GM12878 (cell line): ENCODE results near the gene AP3S1. TPM values are rescaled to one million over a fixed set of nuclear protein-coding genes. Genes with fewer than 3 reads are reported as not detected.

Experiments
- ATAC-seq: fragments of 200-7000 bp; cut with Tn5 transposase; 3 replicates; pipeline ENCODE4 v1.9.1; 2020; ENCODE audit warnings: mild to moderate bottlenecking, moderate library complexity
- BruUV-seq: library from RNA; stranded (reverse); fragments of 400-500 nt; replicated peaks from 2 replicates; lab custom pipeline; 2021; lab: Mats Ljungman, UMichigan
- CTCF ChIA-PET: fragments of 300-600 bp; sonication (Branson Sonifier 250); formaldehyde crosslinking; extraction: SDS; loops from one replicate; lab custom pipeline; 2021; ENCODE audit warnings: inconsistent platforms; lab: Yijun Ruan, JAX
- POLR2A ChIA-PET: fragments of 350-600 bp; formaldehyde crosslinking; extraction: SDS; loops from one replicate; lab custom pipeline; 2021; ENCODE audit warnings: inconsistent platforms; lab: Charles Lee
- RAD21 ChIA-PET: fragments of 300-600 bp; sonication (Branson Sonifier 250); formaldehyde crosslinking; loops from one replicate; lab custom pipeline; 2023; ENCODE audit warnings: antibody characterized with exemption; ENCODE audit not compliant: unreplicated experiment; lab: Charles Lee
- SMC1A ChIA-PET: fragments of 300-600 bp; sonication (Branson Sonifier 250); formaldehyde crosslinking; loops from one replicate; lab custom pipeline; 2023; ENCODE audit not compliant: unreplicated experiment, uncharacterized antibody; lab: Charles Lee
- DNase-seq: peaks from one replicate; pipeline ENCODE4 v3.0.0-alpha.2; 2011; ENCODE audit warnings: low read depth, low spot score
- FAIRE-seq: peaks from 3 replicates; lab custom pipeline; 2011; peaks lifted over from hg19 to GRCh38; lab: Jason Lieb, UNC
- H2AFZ ChIP-seq: 2 replicates; pipeline ENCODE4 v1.6.0; 2011; ENCODE audit warnings: low read depth, low read length, control low read depth; ENCODE audit not compliant: control insufficient read depth
- H3K27ac ChIP-seq: 2 replicates; pipeline ENCODE4 v1.5.1; 2011; ENCODE audit warnings: control low read depth; ENCODE audit not compliant: control insufficient read depth, insufficient read depth
- H3K27me3 ChIP-seq, 2 experiments: replicated peaks in 1 of 2; 2 replicates each; pipeline versions ENCODE4 v1.6.0 to v1.6.1; 2011; ENCODE audit warnings: low read length in 1 of 2; ENCODE audit not compliant: control insufficient read depth in 2 of 2, insufficient read depth in 2 of 2
- H3K36me3 ChIP-seq, 2 experiments: 2 replicates each; pipeline ENCODE4 v1.5.1; 2011; ENCODE audit warnings: low read length in 1 of 2; ENCODE audit not compliant: control insufficient read depth in 2 of 2, insufficient read depth in 2 of 2
- H3K4me1 ChIP-seq: 2 replicates; pipeline ENCODE4 v1.6.1; 2011; ENCODE audit warnings: mild to moderate bottlenecking, low read length, moderate library complexity, mixed read lengths; ENCODE audit not compliant: control insufficient read depth, insufficient read depth
- H3K4me2 ChIP-seq: 2 replicates; pipeline ENCODE4 v1.6.0; 2011; ENCODE audit warnings: control low read depth; ENCODE audit not compliant: control insufficient read depth, insufficient read depth
- H3K4me3 ChIP-seq: fragments of 200-600 bp; sonication (generic); 2 replicates; pipeline ENCODE4 v1.5.1; 2016
- H3K79me2 ChIP-seq: 2 replicates; pipeline ENCODE4 v1.6.0; 2011; ENCODE audit warnings: low read length; ENCODE audit not compliant: control insufficient read depth, insufficient read depth
- H3K9ac ChIP-seq: 2 replicates; pipeline ENCODE4 v1.8.0; 2011; ENCODE audit warnings: low read length, control low read depth, mixed read lengths; ENCODE audit not compliant: control insufficient read depth, insufficient read depth
- H3K9me3 ChIP-seq: replicated peaks from 3 replicates; pipeline ENCODE4 v1.5.1; 2011; ENCODE audit warnings: mild to moderate bottlenecking, low read length; ENCODE audit not compliant: control insufficient read depth, insufficient read depth
- H4K20me1 ChIP-seq: 2 replicates; pipeline ENCODE4 v1.6.0; 2011; ENCODE audit not compliant: control insufficient read depth, insufficient read depth
- BHLHE40 ChIP-seq, 2 experiments: fragments of 450-650 bp in 1 of 2; IDR thresholded peaks; 2 replicates each; pipeline ENCODE4 v1.6.1; 2011 to 2017; ENCODE audit warnings: low read depth in 2 of 2, borderline replicate concordance in 1 of 2, improper control_type of control experiment in 1 of 2, low read length in 1 of 2, mild to moderate bottlenecking in 1 of 2
- BMI1 ChIP-seq: fragments of 450-650 bp; IDR thresholded peaks from 2 replicates; pipeline ENCODE4 v1.6.1; 2016; ENCODE audit warnings: mild to moderate bottlenecking, moderate library complexity, borderline replicate concordance
- HDAC2 ChIP-seq: fragments of 200-600 bp; sonication (generic); IDR thresholded peaks from 2 replicates; pipeline ENCODE4 v1.6.1; 2017
- KDM1A ChIP-seq: fragments of 200-600 bp; sonication (generic); IDR thresholded peaks from 2 replicates; pipeline ENCODE4 v1.6.1; 2016; ENCODE audit warnings: borderline replicate concordance
- MEF2A ChIP-seq: IDR thresholded peaks from 2 replicates; pipeline ENCODE4 v1.6.1; 2011; ENCODE audit warnings: low read depth, mild to moderate bottlenecking, low read length, moderate library complexity; ENCODE audit not compliant: insufficient read depth
- MTA3 ChIP-seq: IDR thresholded peaks from 2 replicates; pipeline ENCODE4 v1.6.1; 2012; ENCODE audit warnings: low read length, inconsistent platforms, borderline replicate concordance
- POLR2A ChIP-seq: IDR thresholded peaks from 2 replicates; pipeline ENCODE4 v1.6.1; 2011; ENCODE audit warnings: low read depth, mild to moderate bottlenecking, low read length
- RFX5 ChIP-seq: IDR thresholded peaks from 2 replicates; pipeline ENCODE4 v1.6.1; 2011; ENCODE audit warnings: low read depth, low read length, improper control_type of control experiment
- SUZ12 ChIP-seq: fragments of 200-600 bp; sonication (generic); IDR thresholded peaks from one replicate; pipeline ENCODE4 v1.6.1; 2018; ENCODE audit warnings: antibody characterized with exemption, mild to moderate bottlenecking; ENCODE audit not compliant: unreplicated experiment
- WGBS: methylation state at CpG from one replicate; pipeline ENCODE4 v1.1.6; 2016; ENCODE audit warnings: low lambda C conversion rate; ENCODE audit not compliant: insufficient replicate concordance, insufficient coverage; ENCODE audit errors: missing lambda C conversion rate; 5-methylcytosine and 5-hydroxymethylcytosine counted together
- in situ Hi-C: fragments of 300-500 bp; cut with MboI; formaldehyde crosslinking; loops from 9 replicates; pipeline ENCODE4 v1.14.3; 2018; ENCODE audit warnings: mixed read lengths
- intact Hi-C: fragments of 100-400 bp; cut with micrococcal nuclease; formaldehyde crosslinking; loops from one replicate; pipeline ENCODE4 v1.14.2; 2022; ENCODE audit not compliant: unreplicated experiment
- polyA plus RNA-seq, 11 experiments: library from polyadenylated mRNA; depleted of rRNA in 4 of 11; unstranded in 6 of 11; stranded (reverse) in 5 of 11; fragments of >200 nt; fragmentation: Nextera tagmentation in 4 of 11; fragmentation: Illumina TruSeq in 1 of 11; extraction: Ambion mirVana in 4 of 11; extraction: Trizol in 1 of 11; gene quantifications; 1 replicate in 1 of 11; 2 replicates in 10 of 11; pipeline versions ENCODE4 v1.2.1 to v1.2.3, GENCODE V29; 2011 to 2016; ENCODE audit warnings: inconsistent platforms in 2 of 11, missing spikeins in 2 of 11, low read depth in 1 of 11
- total RNA-seq, 4 experiments: library from RNA; depleted of rRNA in 3 of 4; stranded (reverse); fragments of >200 nt in 3 of 4; fragmentation: Illumina TruSeq in 1 of 4; extraction: Trizol in 1 of 4; gene quantifications; 2 replicates each; pipeline versions ENCODE4 v1.2.1 to v1.2.3, GENCODE V29; 2013 to 2021
- TF ChIP-seq, protein P1 (sequence below): fragments of 450-650 bp; formaldehyde crosslinking; IDR thresholded peaks from 2 replicates; pipeline ENCODE4 v1.4.0; 2020; ENCODE audit warnings: mild to moderate bottlenecking, moderate library complexity

AP3S1 gene
- total and polyA plus RNA-seq, 10 of the 15 experiments (the other 5 are each of a cell fraction or from before 2014, with no cell fraction given) = 36.4 to 137 (median 67.5) TPM

DNA sequence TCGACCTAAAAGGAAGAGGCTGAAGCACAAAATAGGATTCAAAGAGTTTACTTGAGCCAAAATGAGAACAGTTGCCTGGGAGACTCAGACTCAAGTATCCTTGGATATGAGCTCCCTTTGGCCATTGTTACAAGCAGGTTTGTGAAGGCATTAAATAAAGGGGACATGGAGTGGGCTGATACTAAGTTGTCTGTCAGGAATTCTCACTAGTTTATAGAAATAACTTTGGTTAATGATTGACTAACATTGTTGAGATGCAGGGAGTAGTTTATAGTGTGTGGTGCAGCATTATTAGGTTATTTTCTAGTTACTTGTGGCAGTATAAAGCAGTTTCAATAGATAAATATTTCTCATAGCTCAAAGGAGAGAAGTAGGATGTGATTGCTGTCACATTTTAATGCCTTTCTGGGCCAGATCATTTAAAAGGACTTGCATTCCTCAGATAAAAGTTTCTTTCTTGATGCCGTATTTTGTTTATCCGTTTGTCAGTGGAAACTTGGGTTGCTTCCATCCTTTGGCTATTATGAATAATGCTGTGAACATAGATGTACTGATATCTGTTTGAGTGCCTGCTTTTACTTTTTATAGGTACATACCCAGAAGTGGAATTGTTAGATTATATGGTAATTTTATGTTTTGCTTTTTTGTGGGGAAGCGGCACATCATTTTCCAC is 9.1 kb downstream of the AP3S1 start (continued):
- TF ChIP-seq RFX5 (no peak), MTA3 (no peak)

DNA sequence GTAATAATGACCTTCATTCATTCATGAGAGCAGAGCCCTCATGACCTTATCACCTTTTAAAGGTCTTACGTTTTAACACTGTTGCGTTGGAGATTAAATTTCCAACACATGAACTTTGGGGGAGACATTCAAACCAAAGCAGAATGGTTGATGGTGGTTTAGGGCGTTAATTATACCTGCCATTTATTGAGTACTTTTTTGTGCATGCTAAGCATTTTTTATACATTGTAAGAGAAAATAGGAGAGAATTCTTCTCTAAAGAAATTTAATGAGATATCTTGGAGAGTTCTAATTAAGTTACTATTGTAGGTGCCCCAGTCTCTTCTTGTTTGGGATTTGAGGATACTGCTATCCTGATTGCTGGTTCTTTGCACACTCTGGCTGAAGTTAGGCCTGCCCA is 12.4 kb downstream of the AP3S1 start:
- intact Hi-C loops = no loop called here
- ATAC-seq (no peak), FAIRE-seq (no peak), DNase-seq (no peak)
- TF ChIP-seq POLR2A (no peak), SUZ12 (no peak), BHLHE40 (IDR thresholded peaks at IDR 0.05; ENCODE audit: borderline replicate concordance in 1 of 2, low read depth in 2 of 2, low read length in 1 of 2) (no peak), BMI1 (no peak), KDM1A (no peak), HDAC2 (no peak), MEF2A (no peak)
- TF ChIP-seq, protein P1, sequence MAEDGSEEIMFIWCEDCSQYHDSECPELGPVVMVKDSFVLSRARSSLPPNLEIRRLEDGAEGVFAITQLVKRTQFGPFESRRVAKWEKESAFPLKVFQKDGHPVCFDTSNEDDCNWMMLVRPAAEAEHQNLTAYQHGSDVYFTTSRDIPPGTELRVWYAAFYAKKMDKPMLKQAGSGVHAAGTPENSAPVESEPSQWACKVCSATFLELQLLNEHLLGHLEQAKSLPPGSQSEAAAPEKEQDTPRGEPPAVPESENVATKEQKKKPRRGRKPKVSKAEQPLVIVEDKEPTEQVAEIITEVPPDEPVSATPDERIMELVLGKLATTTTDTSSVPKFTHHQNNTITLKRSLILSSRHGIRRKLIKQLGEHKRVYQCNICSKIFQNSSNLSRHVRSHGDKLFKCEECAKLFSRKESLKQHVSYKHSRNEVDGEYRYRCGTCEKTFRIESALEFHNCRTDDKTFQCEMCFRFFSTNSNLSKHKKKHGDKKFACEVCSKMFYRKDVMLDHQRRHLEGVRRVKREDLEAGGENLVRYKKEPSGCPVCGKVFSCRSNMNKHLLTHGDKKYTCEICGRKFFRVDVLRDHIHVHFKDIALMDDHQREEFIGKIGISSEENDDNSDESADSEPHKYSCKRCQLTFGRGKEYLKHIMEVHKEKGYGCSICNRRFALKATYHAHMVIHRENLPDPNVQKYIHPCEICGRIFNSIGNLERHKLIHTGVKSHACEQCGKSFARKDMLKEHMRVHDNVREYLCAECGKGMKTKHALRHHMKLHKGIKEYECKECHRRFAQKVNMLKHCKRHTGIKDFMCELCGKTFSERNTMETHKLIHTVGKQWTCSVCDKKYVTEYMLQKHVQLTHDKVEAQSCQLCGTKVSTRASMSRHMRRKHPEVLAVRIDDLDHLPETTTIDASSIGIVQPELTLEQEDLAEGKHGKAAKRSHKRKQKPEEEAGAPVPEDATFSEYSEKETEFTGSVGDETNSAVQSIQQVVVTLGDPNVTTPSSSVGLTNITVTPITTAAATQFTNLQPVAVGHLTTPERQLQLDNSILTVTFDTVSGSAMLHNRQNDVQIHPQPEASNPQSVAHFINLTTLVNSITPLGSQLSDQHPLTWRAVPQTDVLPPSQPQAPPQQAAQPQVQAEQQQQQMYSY = no peak
- in situ Hi-C loops = no loop called here
- H3K27me3 ChIP-seq = no peaks in the 10 kb centered on the region
- H3K79me2 ChIP-seq = peaks cover 67% of the 10 kb centered on the region
- H3K4me3 ChIP-seq = no peak overlapping the region
- H3K4me2 ChIP-seq = no peak overlapping the region
- no peak overlapping the region for H3K27ac ChIP-seq
- H4K20me1 ChIP-seq = no peaks in the 10 kb centered on the region
- H2AFZ ChIP-seq = no peak overlapping the region
- H3K9me3 ChIP-seq = peaks cover 2% of the 10 kb centered on the region; the same call in 2 of the 3 replicates
- H3K9ac ChIP-seq = no peak overlapping the region
- WGBS = 99% methylated on average over 3 of the region's 3 CpGs
- POLR2A ChIA-PET = no interaction called here
- no TSS peak for BruUV-seq
- CTCF ChIA-PET = no interaction called here
- RAD21 ChIA-PET = no interaction called here
- SMC1A ChIA-PET = no interaction called here
- no peaks in the 10 kb centered on the region for H3K36me3 ChIP-seq
- no peaks in the 10 kb centered on the region for H3K4me1 ChIP-seq
